Left lung (tissue), 10 donors: Measurements from ENCODE around the gene SP2. TPM values are rescaled to one million over a fixed set of nuclear protein-coding genes. Genes with fewer than 3 reads are reported as not detected.

Experiments
- ATAC-seq: fragments of 200-7000 bp; cut with Tn5 transposase; one replicate; pipeline ENCODE4 v1.9.1; 2020; ENCODE audit warnings: moderate library complexity
- DNase-seq, 4 donors: peaks; one replicate each; pipeline ENCODE4 v3.0.0-alpha.2; 2013 to 2020
- H3K27ac ChIP-seq, 2 donors: fragments of 200-600 bp; sonication (generic) in 1 of 2; one replicate each; pipeline versions ENCODE4 v1.5.0 to v1.8.0; 2020 to 2021
- H3K27me3 ChIP-seq, 2 donors: fragments of 200-600 bp; sonication (generic) in 1 of 2; one replicate each; pipeline versions ENCODE4 v1.5.0 to v1.8.0; 2020 to 2021
- H3K36me3 ChIP-seq, 2 donors: fragments of 200-600 bp; sonication (generic) in 1 of 2; one replicate each; pipeline versions ENCODE4 v1.5.0 to v1.8.0; 2020 to 2021
- H3K4me1 ChIP-seq, 2 donors: fragments of 200-600 bp; one replicate each; pipeline ENCODE4 v1.8.0; 2021
- H3K4me3 ChIP-seq, 2 donors: fragments of 200-600 bp; sonication (generic) in 1 of 2; one replicate each; pipeline versions ENCODE4 v1.5.0 to v1.8.0; 2020 to 2021; ENCODE audit warnings: mild to moderate bottlenecking in 1 of 2
- H3K9me3 ChIP-seq, 2 donors: fragments of 200-600 bp; sonication (generic) in 1 of 2; one replicate each; pipeline versions ENCODE4 v1.5.0 to v1.8.0; 2020 to 2021
- intact Hi-C, 2 donors: fragments of 100-400 bp; cut with DNase I; formaldehyde crosslinking; loops; one replicate each; pipeline versions ENCODE4 v1.11.2 to v1.14.2; 2022
- polyA plus RNA-seq, 6 donors: library from polyadenylated mRNA; unstranded; fragments of 120-200 nt; gene quantifications; one replicate each; pipeline ENCODE4 v1.2.1, GENCODE V29; 2013; ENCODE audit not compliant: insufficient read length in 6 of 6
- total RNA-seq, 2 donors: library from RNA; stranded (reverse); fragmentation: NEBNext Ultra II Directional; extraction: Animal tissue kit (Norgen Biotek cat#: 25700); gene quantifications; one replicate each; pipeline ENCODE4 v1.2.1, GENCODE V29; 2021
- TF ChIP-seq, protein P1 (sequence below), 2 donors: fragments of 200-600 bp; sonication (generic) in 1 of 2; IDR thresholded peaks; one replicate each; pipeline versions ENCODE4 v1.5.0 to v1.8.0; 2021; ENCODE audit warnings: antibody characterized with exemption in 2 of 2
- donor health status: DM: no; HTN: yes; CAD: no.
- donor health status: DM: no; HTN: no; CAD: no.

SP2 gene
- total and polyA plus RNA-seq, 8 donors: 14.2 to 23.0 (median 21.8) TPM

DNA sequence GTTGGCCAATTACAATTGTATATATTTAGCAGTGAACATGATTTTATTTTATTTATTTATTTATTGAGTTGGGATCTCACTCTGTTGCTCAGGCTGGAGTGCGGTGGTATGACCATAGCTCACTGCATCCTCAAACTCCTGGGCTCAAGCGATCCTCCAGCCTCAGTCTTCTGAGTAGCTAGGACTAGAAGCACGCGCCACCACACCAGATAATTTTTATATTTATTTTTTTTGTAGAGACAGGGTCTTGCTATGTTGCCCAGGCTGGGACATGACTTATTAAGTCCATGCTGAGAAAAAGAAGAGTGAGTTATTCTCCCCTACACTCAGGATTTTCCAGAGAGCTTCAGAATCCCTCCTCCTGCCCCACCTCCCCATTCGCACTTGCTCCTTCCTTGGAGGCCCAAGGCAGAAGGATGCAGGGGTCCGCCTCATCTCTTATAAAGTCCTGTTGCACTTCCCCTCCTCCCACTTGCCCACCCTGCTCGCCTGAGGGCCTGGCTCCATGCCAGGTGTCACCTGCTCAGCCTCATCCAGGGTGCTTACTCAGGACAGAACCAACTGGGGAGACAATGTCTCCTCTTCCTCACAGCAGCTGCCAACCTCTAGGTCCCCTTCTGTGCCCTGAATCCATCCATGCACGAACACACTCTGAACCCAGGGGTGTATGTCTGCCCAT, 16.1 kb upstream of the SP2 start:
- intact Hi-C loops: no loop called here
- TF ChIP-seq, protein P1, sequence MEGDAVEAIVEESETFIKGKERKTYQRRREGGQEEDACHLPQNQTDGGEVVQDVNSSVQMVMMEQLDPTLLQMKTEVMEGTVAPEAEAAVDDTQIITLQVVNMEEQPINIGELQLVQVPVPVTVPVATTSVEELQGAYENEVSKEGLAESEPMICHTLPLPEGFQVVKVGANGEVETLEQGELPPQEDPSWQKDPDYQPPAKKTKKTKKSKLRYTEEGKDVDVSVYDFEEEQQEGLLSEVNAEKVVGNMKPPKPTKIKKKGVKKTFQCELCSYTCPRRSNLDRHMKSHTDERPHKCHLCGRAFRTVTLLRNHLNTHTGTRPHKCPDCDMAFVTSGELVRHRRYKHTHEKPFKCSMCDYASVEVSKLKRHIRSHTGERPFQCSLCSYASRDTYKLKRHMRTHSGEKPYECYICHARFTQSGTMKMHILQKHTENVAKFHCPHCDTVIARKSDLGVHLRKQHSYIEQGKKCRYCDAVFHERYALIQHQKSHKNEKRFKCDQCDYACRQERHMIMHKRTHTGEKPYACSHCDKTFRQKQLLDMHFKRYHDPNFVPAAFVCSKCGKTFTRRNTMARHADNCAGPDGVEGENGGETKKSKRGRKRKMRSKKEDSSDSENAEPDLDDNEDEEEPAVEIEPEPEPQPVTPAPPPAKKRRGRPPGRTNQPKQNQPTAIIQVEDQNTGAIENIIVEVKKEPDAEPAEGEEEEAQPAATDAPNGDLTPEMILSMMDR (IDR thresholded peaks at IDR 0.05): no peak
- no peak for DNase-seq
- Histone ChIP-seq H3K27me3 (peaks cover 0 to 13% of the 10 kb centered on the region in 2 donors), H3K27ac (no peak overlapping the region), H3K9me3 (no peaks in the 10 kb centered on the region), H3K36me3 (no peaks in the 10 kb centered on the region), H3K4me3 (no peak overlapping the region), H3K4me1 (peaks cover 0 to 14% of the 10 kb centered on the region in 2 donors)
- ATAC-seq: no peak

DNA sequence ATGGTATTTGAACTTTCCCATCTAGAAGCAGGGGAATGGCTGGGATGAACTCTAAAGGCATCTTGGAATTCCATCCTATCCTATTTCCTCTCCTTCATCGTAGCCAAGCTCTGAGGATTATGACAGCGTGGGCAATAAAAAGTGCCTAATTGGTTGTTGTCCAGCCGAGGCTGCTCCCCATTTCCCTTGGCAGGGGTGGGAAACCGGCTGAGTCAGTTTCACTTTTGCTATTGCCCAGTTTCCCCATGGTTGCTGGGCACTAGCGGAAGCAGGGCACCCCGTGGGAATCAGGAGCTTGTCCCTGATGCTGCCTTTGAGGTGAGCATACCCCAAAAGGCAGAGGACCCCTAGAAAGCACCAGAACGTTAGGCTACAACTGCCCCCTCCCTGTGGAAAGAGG, 13.8 kb upstream of the SP2 start:
- Histone ChIP-seq H3K9me3 (no peaks in the 10 kb centered on the region), H3K27me3 (peaks cover 0 to 2% of the 10 kb centered on the region in 2 donors), H3K4me3 (peak overlapping the region in 1 of 2 donors; percentile 15), H3K36me3 (no peaks in the 10 kb centered on the region), H3K4me1 (peaks cover 0 to 14% of the 10 kb centered on the region in 2 donors), H3K27ac (peak overlapping the region in 1 of 2 donors; percentile 62)
- ATAC-seq (peak; percentile 54), DNase-seq (no peak)
- intact Hi-C loops: no loop called here
- TF ChIP-seq, protein P1 (IDR thresholded peaks at IDR 0.05): no peak

DNA sequence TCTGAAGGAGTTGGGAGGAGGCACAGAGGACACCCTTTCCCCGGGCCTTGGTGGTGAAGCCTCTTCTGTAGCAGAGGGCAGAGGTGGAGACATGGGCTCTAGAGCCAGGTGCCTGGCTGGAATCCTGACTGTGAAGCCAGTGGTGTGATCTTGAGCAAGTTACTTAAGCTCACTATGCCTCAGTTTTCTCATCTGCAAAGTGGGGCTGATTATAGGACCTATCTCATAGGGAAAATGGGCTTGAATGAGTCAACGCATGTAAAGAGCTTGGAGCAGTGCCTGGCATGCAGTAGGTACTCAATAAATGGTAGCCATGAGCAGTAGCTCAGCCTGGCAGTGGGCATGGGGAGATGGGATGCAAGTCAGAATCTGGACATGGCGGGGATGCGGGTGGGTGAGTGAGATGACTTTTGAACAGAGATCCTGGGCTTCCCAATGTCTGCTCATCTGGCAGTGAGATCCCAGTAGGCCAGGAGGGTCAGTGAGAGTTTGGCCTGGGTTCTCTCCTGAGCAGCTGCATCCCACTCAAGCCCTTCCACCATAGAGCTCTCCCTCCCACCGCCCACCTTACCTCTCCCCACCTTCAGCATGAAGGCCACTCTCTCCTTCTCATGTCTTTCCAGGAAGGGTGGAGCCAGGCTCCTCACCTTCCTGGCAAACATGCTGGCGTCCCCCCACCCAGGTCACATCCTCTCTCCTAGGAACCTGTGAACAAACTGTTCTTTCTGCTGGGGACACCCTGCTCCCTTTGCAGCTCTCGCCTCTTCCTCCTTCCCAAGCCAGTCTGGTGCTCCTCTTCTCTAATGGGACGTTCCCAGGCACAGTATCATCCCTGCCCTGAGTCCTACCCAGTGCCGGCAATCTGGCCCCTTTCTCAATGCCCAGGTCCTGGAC, 13.1 kb upstream of the SP2 start:
- peaks cover 0 to 14% of the 10 kb centered on the region in 2 donors for H3K4me1 ChIP-seq
- no peaks in the 10 kb centered on the region for H3K9me3 ChIP-seq
- intact Hi-C loops: no loop called here
- H3K27ac ChIP-seq: peak overlapping the region in 1 of 2 donors; percentile 62
- ATAC-seq (no peak), DNase-seq (no peak)
- TF ChIP-seq, protein P1 (IDR thresholded peaks at IDR 0.05): no peak
- H3K36me3 ChIP-seq: no peaks in the 10 kb centered on the region
- H3K27me3 ChIP-seq: no peaks in the 10 kb centered on the region
- peak overlapping the region in 1 of 2 donors; percentile 15 for H3K4me3 ChIP-seq

DNA sequence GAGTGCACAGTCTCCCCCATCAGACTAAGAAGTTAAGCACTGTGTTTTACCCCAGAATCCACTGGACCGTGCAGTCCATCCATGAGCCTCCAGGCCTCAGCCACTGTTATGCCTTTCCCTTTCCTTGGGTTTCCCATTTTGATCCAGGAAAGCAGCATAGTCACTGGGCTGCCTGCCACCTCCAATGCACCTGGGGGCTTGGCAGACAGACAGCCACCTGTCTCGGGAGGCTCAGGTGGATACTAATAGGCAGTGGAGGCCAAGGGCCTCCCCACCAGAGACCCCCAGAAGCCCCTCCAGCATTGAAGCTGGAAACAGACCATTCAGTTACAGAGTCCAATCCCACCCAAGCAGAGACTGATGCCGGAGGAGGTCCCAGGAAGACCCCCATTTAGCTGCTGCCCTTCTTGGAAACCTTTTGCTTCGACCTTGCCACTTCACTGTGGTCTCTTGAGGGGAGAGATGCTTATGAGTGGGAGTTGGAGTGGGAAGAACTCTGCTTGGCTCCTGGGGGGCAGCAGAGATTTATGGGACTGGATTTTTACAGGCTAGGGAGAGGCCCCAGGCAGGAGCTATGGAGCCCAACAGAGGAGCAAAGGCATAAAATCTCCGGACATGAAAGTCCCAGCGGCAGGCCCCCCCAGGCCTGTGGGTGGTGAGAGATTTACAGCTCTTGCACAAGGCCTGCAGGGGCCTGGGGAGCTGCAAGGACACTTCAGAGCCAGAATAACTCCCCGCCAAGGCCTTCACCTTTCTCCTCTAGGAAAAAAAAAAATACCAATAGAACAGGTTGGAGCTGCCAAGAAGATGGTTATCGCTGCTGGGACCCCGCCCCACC, 12.2 kb upstream of the SP2 start:
- H3K4me3 ChIP-seq: no peak overlapping the region
- H3K4me1 ChIP-seq: peaks cover 0 to 14% of the 10 kb centered on the region in 2 donors
- peak overlapping the region in 1 of 2 donors; percentile 37 for H3K27ac ChIP-seq
- ATAC-seq (no peak), DNase-seq (peak in 1 of 4 donors; percentile 62)
- H3K27me3 ChIP-seq: no peaks in the 10 kb centered on the region
- TF ChIP-seq, protein P1 (IDR thresholded peaks at IDR 0.05): no peak
- H3K9me3 ChIP-seq: no peaks in the 10 kb centered on the region
- H3K36me3 ChIP-seq: no peaks in the 10 kb centered on the region
- intact Hi-C loops: loop anchor here in 1 of 2 donors (2.0 kb wide), 1 partner anchor 41 kb away; no protein-coding TSS in a partner anchor
